Measurements from ENCODE around the gene RASSF10. TPM values are rescaled to one million over a fixed set of nuclear protein-coding genes. Genes with fewer than 3 reads are reported as not detected.

The RASSF10 gene
- total RNA-seq, 1 experiment from 2014 or later: 4.8 TPM

- no peak overlapping the region for H3K4me3 ChIP-seq (ENCODE audit: insufficient read depth, low read depth, low read length)
- no peaks in the 10 kb centered on the region for H3K36me3 ChIP-seq (replicated peaks; ENCODE audit: control insufficient read depth, insufficient read depth, low read length)
- no peaks in the 10 kb centered on the region for H3K27me3 ChIP-seq (ENCODE audit: control insufficient read depth, insufficient read depth, low read length)
- DNase-seq: no peak
Measured at GRCh38 chr11:12981676-12982522, 27.2 kb upstream of the RASSF10 start.

GRCh38 chr11:12983336-12983735 lies 25.8 kb upstream of the RASSF10 start:
- no peak overlapping the region for H3K4me3 ChIP-seq (ENCODE audit: insufficient read depth, low read depth, low read length)
- no peak for DNase-seq
- H3K27me3 ChIP-seq (ENCODE audit: control insufficient read depth, insufficient read depth, low read length): no peaks in the 10 kb centered on the region
- no peaks in the 10 kb centered on the region for H3K36me3 ChIP-seq (replicated peaks; ENCODE audit: control insufficient read depth, insufficient read depth, low read length)

- DNase-seq: no peak
- Histone ChIP-seq H3K27me3 (ENCODE audit: control insufficient read depth, insufficient read depth, low read length) (no peaks in the 10 kb centered on the region), H3K36me3 (replicated peaks; ENCODE audit: control insufficient read depth, insufficient read depth, low read length) (no peaks in the 10 kb centered on the region), H3K4me3 (ENCODE audit: insufficient read depth, low read depth, low read length) (no peak overlapping the region)
Measured at GRCh38 chr11:12986194-12986898, 22.8 kb upstream of the RASSF10 start.

- Histone ChIP-seq H3K4me3 (ENCODE audit: insufficient read depth, low read depth, low read length) (no peak overlapping the region), H3K27me3 (ENCODE audit: control insufficient read depth, insufficient read depth, low read length) (no peaks in the 10 kb centered on the region), H3K36me3 (replicated peaks; ENCODE audit: control insufficient read depth, insufficient read depth, low read length) (no peaks in the 10 kb centered on the region)
- no peak for DNase-seq
Measured at GRCh38 chr11:12989428-12990161, 19.5 kb upstream of the RASSF10 start.

GRCh38 chr11:12990162-12990480 lies 19.0 kb upstream of the RASSF10 start:
- no peak for DNase-seq
- Histone ChIP-seq H3K36me3 (replicated peaks; ENCODE audit: control insufficient read depth, insufficient read depth, low read length) (no peaks in the 10 kb centered on the region), H3K4me3 (ENCODE audit: insufficient read depth, low read depth, low read length) (no peak overlapping the region), H3K27me3 (ENCODE audit: control insufficient read depth, insufficient read depth, low read length) (no peaks in the 10 kb centered on the region)

GRCh38 chr11:12991426-12991825 lies 17.7 kb upstream of the RASSF10 start:
- H3K27me3 ChIP-seq (ENCODE audit: control insufficient read depth, insufficient read depth, low read length): no peaks in the 10 kb centered on the region
- no peak overlapping the region for H3K4me3 ChIP-seq (ENCODE audit: insufficient read depth, low read depth, low read length)
- no peak for DNase-seq
- H3K36me3 ChIP-seq (replicated peaks; ENCODE audit: control insufficient read depth, insufficient read depth, low read length): no peaks in the 10 kb centered on the region

- no peak for DNase-seq
- Histone ChIP-seq H3K4me3 (ENCODE audit: insufficient read depth, low read depth, low read length) (no peak overlapping the region), H3K36me3 (replicated peaks; ENCODE audit: control insufficient read depth, insufficient read depth, low read length) (no peaks in the 10 kb centered on the region), H3K27me3 (ENCODE audit: control insufficient read depth, insufficient read depth, low read length) (no peaks in the 10 kb centered on the region)
Measured at GRCh38 chr11:12993626-12994025, 15.5 kb upstream of the RASSF10 start.

GRCh38 chr11:12994476-12994875 lies 14.6 kb upstream of the RASSF10 start:
- Histone ChIP-seq H3K27me3 (ENCODE audit: control insufficient read depth, insufficient read depth, low read length) (no peaks in the 10 kb centered on the region), H3K4me3 (ENCODE audit: insufficient read depth, low read depth, low read length) (no peak overlapping the region), H3K36me3 (replicated peaks; ENCODE audit: control insufficient read depth, insufficient read depth, low read length) (no peaks in the 10 kb centered on the region)
- DNase-seq: no peak

- no peak for DNase-seq
- Histone ChIP-seq H3K36me3 (replicated peaks; ENCODE audit: control insufficient read depth, insufficient read depth, low read length) (no peaks in the 10 kb centered on the region), H3K4me3 (ENCODE audit: insufficient read depth, low read depth, low read length) (no peak overlapping the region), H3K27me3 (ENCODE audit: control insufficient read depth, insufficient read depth, low read length) (no peaks in the 10 kb centered on the region)
Measured at GRCh38 chr11:12995188-12995587, 13.9 kb upstream of the RASSF10 start.

- no peaks in the 10 kb centered on the region for H3K27me3 ChIP-seq (ENCODE audit: control insufficient read depth, insufficient read depth, low read length)
- no peaks in the 10 kb centered on the region for H3K36me3 ChIP-seq (replicated peaks; ENCODE audit: control insufficient read depth, insufficient read depth, low read length)
- DNase-seq: no peak
- H3K4me3 ChIP-seq (ENCODE audit: insufficient read depth, low read depth, low read length): no peak overlapping the region
Measured at GRCh38 chr11:12995823-12996222, 13.3 kb upstream of the RASSF10 start.

GRCh38 chr11:12997168-12997567 lies 11.9 kb upstream of the RASSF10 start:
- Histone ChIP-seq H3K27me3 (ENCODE audit: control insufficient read depth, insufficient read depth, low read length) (no peaks in the 10 kb centered on the region), H3K36me3 (replicated peaks; ENCODE audit: control insufficient read depth, insufficient read depth, low read length) (no peaks in the 10 kb centered on the region), H3K4me3 (ENCODE audit: insufficient read depth, low read depth, low read length) (no peak overlapping the region)
- no peak for DNase-seq

- Histone ChIP-seq H3K27me3 (ENCODE audit: control insufficient read depth, insufficient read depth, low read length) (no peaks in the 10 kb centered on the region), H3K36me3 (replicated peaks; ENCODE audit: control insufficient read depth, insufficient read depth, low read length) (no peaks in the 10 kb centered on the region), H3K4me3 (ENCODE audit: insufficient read depth, low read depth, low read length) (no peak overlapping the region)
- no peak for DNase-seq
Measured at GRCh38 chr11:12998336-12998735, 10.8 kb upstream of the RASSF10 start.

GRCh38 chr11:12999597-12999996 lies 9.5 kb upstream of the RASSF10 start:
- DNase-seq: no peak
- Histone ChIP-seq H3K36me3 (replicated peaks; ENCODE audit: control insufficient read depth, insufficient read depth, low read length) (no peaks in the 10 kb centered on the region), H3K4me3 (ENCODE audit: insufficient read depth, low read depth, low read length) (no peak overlapping the region)

GRCh38 chr11:13000116-13000515 lies 9.0 kb upstream of the RASSF10 start:
- no peak for DNase-seq
- Histone ChIP-seq H3K36me3 (replicated peaks; ENCODE audit: control insufficient read depth, insufficient read depth, low read length) (no peaks in the 10 kb centered on the region), H3K27me3 (ENCODE audit: control insufficient read depth, insufficient read depth, low read length) (no peaks in the 10 kb centered on the region), H3K4me3 (ENCODE audit: insufficient read depth, low read depth, low read length) (no peak overlapping the region)

More at GRCh38 chr11:12999597-12999996, 9.5 kb upstream of the RASSF10 start:
- no peaks in the 10 kb centered on the region for H3K27me3 ChIP-seq (ENCODE audit: control insufficient read depth, insufficient read depth, low read length)

- H3K4me3 ChIP-seq (ENCODE audit: insufficient read depth, low read depth, low read length): no peak overlapping the region
- no peak for DNase-seq
- no peaks in the 10 kb centered on the region for H3K36me3 ChIP-seq (replicated peaks; ENCODE audit: control insufficient read depth, insufficient read depth, low read length)
- H3K27me3 ChIP-seq (ENCODE audit: control insufficient read depth, insufficient read depth, low read length): no peaks in the 10 kb centered on the region
Measured at GRCh38 chr11:13000721-13001120, 8.4 kb upstream of the RASSF10 start.
